Heart left ventricle (tissue), 16 donors: Measurements from ENCODE around the gene GCGR. TPM values are rescaled to one million over a fixed set of nuclear protein-coding genes. Genes with fewer than 3 reads are reported as not detected.

ENCODE experiments used
- ATAC-seq, 4 donors: fragments of 200-7000 bp; cut with Tn5 transposase; one replicate each; pipeline ENCODE4 v1.9.1; 2020 to 2022; ENCODE audit warnings: moderate library complexity in 4 of 4, mild to moderate bottlenecking in 3 of 4, moderate number of reproducible peaks in 1 of 4
- DNase-seq, 5 donors: peaks; one replicate each; pipeline ENCODE4 v3.0.0-alpha.2; 2020
- H3K27ac ChIP-seq, 12 donors: fragments of 200-600 bp; sonication (generic) in 4 of 12; one replicate each; pipeline versions ENCODE4 v1.5.0 to v1.8.0; 2016 to 2022; ENCODE audit warnings: mild to moderate bottlenecking in 2 of 12
- H3K27me3 ChIP-seq, 9 donors: fragments of 200-600 bp; sonication (generic) in 2 of 9; one replicate each; pipeline versions ENCODE4 v1.5.1 to v1.8.0; 2016 to 2022; ENCODE audit warnings: mild to moderate bottlenecking in 3 of 9
- H3K36me3 ChIP-seq, 9 donors: fragments of 200-600 bp; sonication (generic) in 2 of 9; one replicate each; pipeline versions ENCODE4 v1.5.0 to v1.8.0; 2018 to 2022; ENCODE audit warnings: mild to moderate bottlenecking in 2 of 9
- H3K4me1 ChIP-seq, 12 donors: fragments of 200-600 bp; sonication (generic) in 4 of 12; one replicate each; pipeline versions ENCODE4 v1.5.0 to v1.8.0; 2016 to 2022; ENCODE audit warnings: mild to moderate bottlenecking in 3 of 12
- H3K4me3 ChIP-seq, 12 donors: fragments of 200-600 bp; sonication (generic) in 4 of 12; one replicate each; pipeline versions ENCODE4 v1.5.0 to v1.8.0; 2017 to 2022; ENCODE audit warnings: mild to moderate bottlenecking in 9 of 12, moderate library complexity in 4 of 12
- H3K9me3 ChIP-seq, 12 donors: fragments of 200-600 bp; sonication (generic) in 4 of 12; one replicate each; pipeline versions ENCODE4 v1.5.0 to v1.8.0; 2016 to 2022; ENCODE audit warnings: mild to moderate bottlenecking in 1 of 12
- POLR2A ChIP-seq, 2 donors: fragments of 450-650 bp; IDR thresholded peaks; one replicate each; pipeline ENCODE4 v1.6.1; 2017; ENCODE audit warnings: antibody characterized with exemption in 2 of 2, mild to moderate bottlenecking in 2 of 2, moderate library complexity in 2 of 2
- WGBS, 4 donors: extraction: QIAGEN DNeasy Blood & Tissue Kit in 2 of 4; methylation state at CpG; one replicate each; pipeline versions ENCODE4 v1.1.5 to v1.1.7; 2013 to 2018; 5-methylcytosine and 5-hydroxymethylcytosine counted together
- intact Hi-C, 10 donors: fragments of 100-400 bp; cut with DNase I; formaldehyde crosslinking; loops; one replicate each; pipeline versions ENCODE4 v1.11.1 to v1.14.2; 2022
- polyA plus RNA-seq, 2 donors: library from polyadenylated mRNA; stranded (reverse); fragments of 200-250 nt; gene quantifications; one replicate each; pipeline ENCODE4 v1.2.3, GENCODE V29; 2013
- total RNA-seq, 9 donors: library from RNA; depleted of rRNA in 2 of 9; stranded (reverse); fragments of >200 nt in 2 of 9; fragmentation: NEBNext Ultra II Directional in 3 of 9; extraction: Animal tissue kit (Norgen Biotek cat#: 25700) in 3 of 9; gene quantifications; one replicate each; pipeline versions ENCODE4 v1.1.0 to v1.2.4, GENCODE V29; 2016 to 2023
- TF ChIP-seq, protein P1 (sequence below), 12 donors: fragments of 200-600 bp; sonication (generic) in 4 of 12; IDR thresholded peaks; one replicate each; pipeline versions ENCODE4 v1.5.0 to v1.8.0; 2018 to 2022; ENCODE audit warnings: antibody characterized with exemption in 12 of 12, mild to moderate bottlenecking in 5 of 12
- donor health status: ischemic (EF 13 %, LVEDD 7.1; RV severe dilation, severe dysfunction).
- donor health status: healthy with polysubstance abuse.
- donor health status: DM: no; HTN: yes; CAD: no.
- donor health status: DM: no; HTN: no; CAD: no.
- donor health status: ischemic (EF 25% LVEDD 6.9; RV normal size, moderate dysfunction).
- donor health status: ischemic (EF 25% LVEDD 5.7; RV mildly dilated, moderate dysfunction).
- donor health status: healthy.
- donor health status: DM: yes; HTN: yes; CAD: no.
- donor health status: ischemic (EF 35%, LVEDD 5.7; RV mildly dilated, moderate dysfunction).
- donor health status: nonischemic (EF 11% LVEDD 7.7; RV severe dilation, severe dysfunction).
- donor health status: DM: yes; HTN: yes; CAD: no.
- donor health status: PGD.
- donor health status: ischemic (EF 29% LVEDD 5.4; RV normal size, mild dysfunction).
- donor health status: nonischemic (EF 23%, LVEDD 6.1; RV moderate dilation, normal function).

GCGR gene
- total and polyA plus RNA-seq, 11 donors = not detected

- Histone ChIP-seq H3K36me3 (peaks cover 0 to 66% (median 50%) of the 10 kb centered on the region in 9 donors), H3K9me3 (no peaks in the 10 kb centered on the region), H3K4me3 (peak overlapping the region in 8 of 12 donors; percentile 81 to 99 (median 91)), H3K4me1 (peaks cover 11 to 59% (median 44%) of the 10 kb centered on the region in 12 donors), H3K27me3 (no peaks in the 10 kb centered on the region), H3K27ac (no peak overlapping the region)
- no peak for TF ChIP-seq POLR2A (IDR thresholded peaks at IDR 0.05)
- TF ChIP-seq, protein P1, sequence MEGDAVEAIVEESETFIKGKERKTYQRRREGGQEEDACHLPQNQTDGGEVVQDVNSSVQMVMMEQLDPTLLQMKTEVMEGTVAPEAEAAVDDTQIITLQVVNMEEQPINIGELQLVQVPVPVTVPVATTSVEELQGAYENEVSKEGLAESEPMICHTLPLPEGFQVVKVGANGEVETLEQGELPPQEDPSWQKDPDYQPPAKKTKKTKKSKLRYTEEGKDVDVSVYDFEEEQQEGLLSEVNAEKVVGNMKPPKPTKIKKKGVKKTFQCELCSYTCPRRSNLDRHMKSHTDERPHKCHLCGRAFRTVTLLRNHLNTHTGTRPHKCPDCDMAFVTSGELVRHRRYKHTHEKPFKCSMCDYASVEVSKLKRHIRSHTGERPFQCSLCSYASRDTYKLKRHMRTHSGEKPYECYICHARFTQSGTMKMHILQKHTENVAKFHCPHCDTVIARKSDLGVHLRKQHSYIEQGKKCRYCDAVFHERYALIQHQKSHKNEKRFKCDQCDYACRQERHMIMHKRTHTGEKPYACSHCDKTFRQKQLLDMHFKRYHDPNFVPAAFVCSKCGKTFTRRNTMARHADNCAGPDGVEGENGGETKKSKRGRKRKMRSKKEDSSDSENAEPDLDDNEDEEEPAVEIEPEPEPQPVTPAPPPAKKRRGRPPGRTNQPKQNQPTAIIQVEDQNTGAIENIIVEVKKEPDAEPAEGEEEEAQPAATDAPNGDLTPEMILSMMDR (IDR thresholded peaks at IDR 0.05) = no peak
- ATAC-seq = no peak
- WGBS, 4 donors = 79 to 89% (median 86%) methylated on average over 15 to 30 of the region's 30 CpGs
- intact Hi-C loops = loop anchor here in 1 of 10 donors (5.0 kb wide), 1 partner anchor 36 kb away; no protein-coding TSS in a partner anchor
- DNase-seq = no peak
Measured at GRCh38 chr17:81858170-81858966, 54.4 kb downstream of the GCGR start.

GRCh38 chr17:81858967-81859905 is 55.3 kb downstream of the GCGR start:
- DNase-seq = no peak
- 51 to 55% (median 53%) methylated on average over 22 to 23 of the region's 23 CpGs for WGBS, 4 donors
- peaks cover 11 to 63% (median 44%) of the 10 kb centered on the region in 12 donors for H3K4me1 ChIP-seq

DNA sequence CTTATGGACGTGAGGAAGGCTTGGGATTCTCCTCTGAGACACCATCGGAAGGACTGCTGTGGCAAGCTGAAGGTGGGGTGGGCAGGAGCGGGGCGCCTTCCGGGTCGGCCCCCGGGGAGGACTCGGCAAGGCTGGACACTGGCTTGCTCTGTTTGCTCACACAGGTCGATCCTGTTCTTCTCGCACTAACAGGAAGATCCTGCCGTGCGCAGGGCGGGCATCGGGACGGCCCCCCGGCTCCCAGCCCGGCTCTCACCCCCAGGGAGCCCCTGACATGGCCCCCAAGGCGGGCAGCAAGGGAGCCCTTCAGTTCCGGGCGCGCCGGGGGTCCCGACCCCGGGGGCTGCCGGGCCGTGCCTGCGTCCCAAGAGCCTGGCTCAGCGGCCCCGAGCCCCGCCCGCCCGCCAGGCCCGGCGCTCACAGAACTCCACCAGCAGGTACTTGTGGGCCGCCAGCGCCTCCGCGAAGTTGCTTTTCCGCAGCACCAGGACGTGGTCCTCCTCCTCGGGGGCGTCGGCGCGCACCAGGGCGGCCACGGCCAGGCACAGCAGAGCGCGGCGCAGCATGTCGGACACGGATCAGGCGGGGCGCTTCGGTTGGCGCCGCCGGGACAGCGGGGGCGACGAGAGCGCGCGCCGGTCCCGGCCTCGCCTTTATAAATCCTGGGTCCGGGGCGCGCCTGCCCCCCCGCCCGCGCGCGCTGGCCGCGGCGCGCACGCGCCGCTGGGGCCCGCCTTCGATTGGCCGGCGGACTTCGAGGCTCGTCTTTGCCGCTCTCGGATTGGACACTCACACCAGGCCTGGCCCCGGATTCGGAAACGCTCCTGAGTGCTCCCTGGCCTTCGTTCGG is 56.2 kb downstream of the GCGR start, which contains the start of gene P4HB:
P4HB (minus strand) TSS at position 630 of the 850 bp plus-strand sequence; CDS start at position 566, 64 bp downstream.
- TF ChIP-seq, protein P1 (IDR thresholded peaks at IDR 0.05) = no peak
- peak; percentile 11 to 92 for TF ChIP-seq POLR2A (IDR thresholded peaks at IDR 0.05)
- peak in 2 of 5 donors; percentile 44 to 75 for DNase-seq
- H3K27me3 ChIP-seq = no peaks in the 10 kb centered on the region
- H3K27ac ChIP-seq = peak within 1 kb of the TSS; percentile 86 to 99 (median 96)
- H3K9me3 ChIP-seq = no peaks in the 10 kb centered on the region
- peak within 1 kb of the TSS; percentile 83 to 99 (median 94) for H3K4me3 ChIP-seq
- peak in 1 of 4 donors; percentile 0 for ATAC-seq
- H3K36me3 ChIP-seq = peaks cover 0 to 59% (median 32%) of the 10 kb centered on the region in 9 donors
- intact Hi-C loops = loop anchor here in 4 of 10 donors (1.0 to 10.0 kb wide), 7 partner anchors 27 to 345 kb away; partner anchors contain the start of genes CENPX (in 2 of the 4), LRRC45 (in 2 of the 4), ACTG1 (in 1 of the 4) and MCRIP1 (in 1 of the 4)
- 0 to 1% (median 1%) methylated on average over 19 to 95 of the region's 95 CpGs for WGBS, 4 donors
- H3K4me1 ChIP-seq = peaks cover 11 to 63% (median 42%) of the 10 kb centered on the region in 12 donors

More at GRCh38 chr17:81858967-81859905, 55.3 kb downstream of the GCGR start:
- peaks cover 0 to 65% (median 41%) of the 10 kb centered on the region in 9 donors for H3K36me3 ChIP-seq
- intact Hi-C loops = loop anchor here in 1 of 10 donors (5.0 kb wide), 1 partner anchor 37 kb away; no protein-coding TSS in a partner anchor
- peak overlapping the region; percentile 81 to 99 (median 94) for H3K4me3 ChIP-seq
- no peaks in the 10 kb centered on the region for H3K9me3 ChIP-seq
- H3K27me3 ChIP-seq = no peaks in the 10 kb centered on the region
- peak overlapping the region in 11 of 12 donors; percentile 93 to 99 (median 94) for H3K27ac ChIP-seq
- TF ChIP-seq, protein P1 (IDR thresholded peaks at IDR 0.05) = no peak
- no peak for TF ChIP-seq POLR2A (IDR thresholded peaks at IDR 0.05)
- no peak for ATAC-seq
